Neural cell (in vitro differentiated cells): ENCODE results near the gene ZHX3. TPM values are rescaled to one million over a fixed set of nuclear protein-coding genes. Genes with fewer than 3 reads are reported as not detected.

Experiments
- H2AFZ ChIP-seq: fragments of 200-600, 300-800 bp; sonication (generic), shearing (Covaris generic); 2 replicates; pipeline ENCODE4 v1.6.0; 2014; ENCODE audit warnings: low read depth, mild to moderate bottlenecking, antibody characterized with exemption, low read length, moderate library complexity
- H3F3A ChIP-seq: fragments of 200-600 bp; shearing (Covaris generic); 2 replicates; pipeline ENCODE4 v1.6.1; 2016; ENCODE audit warnings: mild to moderate bottlenecking, moderate library complexity, mixed read lengths, antibody characterized with exemption, low read length; ENCODE audit not compliant: insufficient read depth, poor library complexity, severe bottlenecking
- H3K27ac ChIP-seq: fragments of 200-600, 300-800 bp; sonication (generic), shearing (Covaris generic); 2 replicates; pipeline ENCODE4 v1.5.1; 2014; ENCODE audit warnings: mild to moderate bottlenecking, low read length, moderate library complexity
- H3K27me3 ChIP-seq: fragments of 300-800, 200-600 bp; sonication (generic), shearing (Covaris generic); 2 replicates; pipeline ENCODE4 v1.6.0; 2014; ENCODE audit warnings: mild to moderate bottlenecking, low read depth, low read length, moderate library complexity; ENCODE audit not compliant: insufficient read depth
- H3K36me3 ChIP-seq: fragments of 300-800, 200-600 bp; sonication (generic), shearing (Covaris generic); 2 replicates; pipeline ENCODE4 v1.5.1; 2014; ENCODE audit warnings: mild to moderate bottlenecking, antibody characterized with exemption, low read length, moderate library complexity; ENCODE audit not compliant: insufficient read depth
- H3K4me2 ChIP-seq: fragments of 300-800, 200-600 bp; sonication (generic), shearing (Covaris generic); 2 replicates; pipeline ENCODE4 v1.6.0; 2014; ENCODE audit warnings: mild to moderate bottlenecking, low read length
- H3K4me3 ChIP-seq: fragments of 300-800, 200-600 bp; sonication (generic), shearing (Covaris generic); 2 replicates; pipeline ENCODE4 v1.5.1; 2014; ENCODE audit warnings: mild to moderate bottlenecking, low read length, moderate library complexity
- H3K79me2 ChIP-seq: fragments of 200-600 bp; shearing (Covaris generic); replicated peaks from 2 replicates; pipeline ENCODE4 v1.6.0; 2014; ENCODE audit warnings: mild to moderate bottlenecking, low read length, moderate library complexity; ENCODE audit not compliant: insufficient read depth
- H3K9ac ChIP-seq: fragments of 300-800, 200-600 bp; sonication (generic), shearing (Covaris generic); 2 replicates; pipeline ENCODE4 v1.6.1; 2016; ENCODE audit warnings: mild to moderate bottlenecking, low read length, mixed read lengths
- H3K9me2 ChIP-seq: fragments of 200-600 bp; shearing (Covaris generic); 2 replicates; pipeline ENCODE4 v1.6.1; 2016; ENCODE audit warnings: mild to moderate bottlenecking, low read length, mixed read lengths; ENCODE audit not compliant: insufficient read depth
- H3K9me3 ChIP-seq: fragments of 200-600, 300-800 bp; sonication (generic), shearing (Covaris generic); 2 replicates; pipeline ENCODE4 v1.6.1; 2016; ENCODE audit warnings: mild to moderate bottlenecking, mixed run types, low read length, moderate library complexity, mixed read lengths
- H4K20me1 ChIP-seq: fragments of 200-600 bp; shearing (Covaris generic); 2 replicates; pipeline ENCODE4 v1.6.1; 2016; ENCODE audit warnings: mild to moderate bottlenecking, mixed run types; ENCODE audit not compliant: insufficient read depth
- EP300 ChIP-seq: fragments of 450-650 bp; conservative IDR thresholded peaks from 2 replicates; pipeline ENCODE4 v1.6.1; 2014; ENCODE audit warnings: antibody characterized with exemption, mild to moderate bottlenecking, moderate library complexity; ENCODE audit not compliant: poor library complexity, severe bottlenecking
- EZH2 ChIP-seq: fragments of 200-600, 300-800 bp; shearing (Covaris generic), sonication (generic); IDR thresholded peaks from 2 replicates; pipeline ENCODE4 v1.6.1; 2014; ENCODE audit warnings: antibody characterized with exemption, low read length, borderline replicate concordance, mild to moderate bottlenecking; ENCODE audit not compliant: insufficient read depth, poor library complexity, severe bottlenecking
- MXI1 ChIP-seq: fragments of 450-650 bp; conservative IDR thresholded peaks from 2 replicates; pipeline ENCODE4 v1.6.1; 2014; ENCODE audit warnings: antibody characterized with exemption, mild to moderate bottlenecking; ENCODE audit not compliant: poor library complexity, severe bottlenecking
- POLR2AphosphoS5 ChIP-seq: IDR thresholded peaks from 2 replicates; pipeline ENCODE4 v1.6.1; 2012
- RAD21 ChIP-seq: fragments of 450-650 bp; conservative IDR thresholded peaks from 2 replicates; pipeline ENCODE4 v1.6.1; 2014; ENCODE audit warnings: antibody characterized with exemption, mild to moderate bottlenecking, moderate library complexity
- SMC3 ChIP-seq: fragments of 450-650 bp; conservative IDR thresholded peaks from 2 replicates; pipeline ENCODE4 v1.6.1; 2014; ENCODE audit warnings: antibody characterized with exemption, mild to moderate bottlenecking, moderate library complexity; ENCODE audit not compliant: poor library complexity
- TAF1 ChIP-seq: IDR thresholded peaks from 2 replicates; pipeline ENCODE4 v1.6.1; 2012; ENCODE audit warnings: low read depth
- polyA plus RNA-seq: library from polyadenylated mRNA; depleted of rRNA; stranded (reverse); fragments of >200 nt; gene quantifications from 2 replicates; pipeline ENCODE4 v1.2.3, GENCODE V29; 2014
- TF ChIP-seq, protein P1 (sequence below): fragments of 450-650 bp; IDR thresholded peaks from 2 replicates; pipeline ENCODE4 v1.5.1; 2014; ENCODE audit warnings: antibody characterized with exemption, mild to moderate bottlenecking, moderate library complexity; ENCODE audit not compliant: poor library complexity, severe bottlenecking
- TF ChIP-seq, protein P2 (sequence below): IDR thresholded peaks from 2 replicates; pipeline ENCODE4 v1.6.1; 2012; ENCODE audit warnings: borderline replicate concordance

The ZHX3 gene
- polyA plus RNA-seq, 1 donor from 2014 or later = 10.3 TPM

DNA sequence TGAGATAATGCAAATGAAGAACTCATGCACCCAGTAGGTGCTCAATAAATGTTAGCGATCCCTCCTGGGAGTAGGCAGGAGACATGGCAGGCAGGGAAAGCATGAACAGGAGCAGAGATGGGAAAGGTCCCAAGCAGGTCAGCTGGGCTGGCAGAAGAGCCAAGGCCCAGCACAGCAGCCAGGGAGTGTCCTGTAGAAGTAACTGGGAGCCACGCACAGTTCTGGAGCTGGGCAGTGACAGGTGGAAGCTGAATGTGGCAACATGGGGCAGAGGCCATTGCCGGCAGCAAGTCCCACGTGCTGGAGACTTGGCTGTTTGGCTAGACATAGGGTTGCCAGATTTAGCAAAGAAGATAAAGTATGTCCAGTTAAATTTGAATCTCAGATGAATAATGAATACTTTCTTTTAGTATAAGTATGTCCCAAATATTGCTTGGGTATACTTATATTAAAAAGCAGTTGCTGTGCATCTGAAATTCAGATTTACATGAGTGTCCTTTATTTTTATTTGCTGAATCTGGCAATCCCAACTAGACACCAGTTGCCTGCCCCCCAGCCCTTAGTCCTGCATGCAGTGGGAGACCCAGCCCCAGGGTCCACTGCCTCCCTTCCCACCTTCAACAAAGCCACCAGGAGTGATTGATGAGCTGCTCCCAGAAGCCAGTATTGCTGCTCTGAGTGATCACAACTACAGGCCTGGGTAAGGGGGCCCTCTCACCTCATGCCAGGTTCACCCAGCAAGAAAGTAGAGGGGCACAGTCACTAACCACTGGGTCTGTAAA is 19.4 kb upstream of the ZHX3 start:
- Histone ChIP-seq H4K20me1 (no peaks in the 10 kb centered on the region), H3F3A (no peaks in the 10 kb centered on the region), H2AFZ (no peak overlapping the region), H3K79me2 (no peaks in the 10 kb centered on the region), H3K4me3 (no peak overlapping the region), H3K36me3 (no peaks in the 10 kb centered on the region), H3K27ac (no peak overlapping the region), H3K9ac (no peak overlapping the region), H3K9me3 (no peaks in the 10 kb centered on the region), H3K4me2 (no peak overlapping the region), H3K9me2 (no peaks in the 10 kb centered on the region), H3K27me3 (no peaks in the 10 kb centered on the region)
- no peak for TF ChIP-seq EP300
- TF ChIP-seq POLR2AphosphoS5 = no peak
- TF ChIP-seq RAD21 = no peak
- no peak for TF ChIP-seq MXI1

DNA sequence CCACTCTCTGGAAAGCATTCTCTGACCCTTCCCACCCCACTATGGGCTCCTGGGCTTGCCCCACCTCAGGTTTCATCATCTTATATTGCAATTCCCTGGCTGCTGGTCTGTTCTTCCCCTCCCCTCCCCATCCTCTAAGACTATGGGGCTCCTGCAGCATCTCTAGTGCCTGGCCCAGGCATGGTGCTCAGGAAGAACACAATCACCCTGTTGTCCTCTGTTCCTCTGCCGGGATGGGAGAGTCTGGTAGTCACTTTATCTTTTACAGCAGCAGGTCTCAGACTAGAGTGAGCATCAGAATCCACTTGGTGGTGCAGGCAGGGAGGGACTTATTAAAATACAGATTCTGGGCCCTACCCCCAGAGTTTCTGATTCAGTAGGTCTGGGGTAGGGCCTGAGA is 18.1 kb upstream of the ZHX3 start:
- Histone ChIP-seq H3K4me3 (no peak overlapping the region), H3K79me2 (no peaks in the 10 kb centered on the region), H3K27me3 (no peaks in the 10 kb centered on the region), H3K9me2 (no peaks in the 10 kb centered on the region), H2AFZ (no peak overlapping the region), H3K9ac (no peak overlapping the region), H3K36me3 (no peaks in the 10 kb centered on the region), H3F3A (no peaks in the 10 kb centered on the region), H3K4me2 (no peak overlapping the region), H4K20me1 (no peaks in the 10 kb centered on the region), H3K27ac (no peak overlapping the region), H3K9me3 (no peaks in the 10 kb centered on the region)
- TF ChIP-seq, protein P1, sequence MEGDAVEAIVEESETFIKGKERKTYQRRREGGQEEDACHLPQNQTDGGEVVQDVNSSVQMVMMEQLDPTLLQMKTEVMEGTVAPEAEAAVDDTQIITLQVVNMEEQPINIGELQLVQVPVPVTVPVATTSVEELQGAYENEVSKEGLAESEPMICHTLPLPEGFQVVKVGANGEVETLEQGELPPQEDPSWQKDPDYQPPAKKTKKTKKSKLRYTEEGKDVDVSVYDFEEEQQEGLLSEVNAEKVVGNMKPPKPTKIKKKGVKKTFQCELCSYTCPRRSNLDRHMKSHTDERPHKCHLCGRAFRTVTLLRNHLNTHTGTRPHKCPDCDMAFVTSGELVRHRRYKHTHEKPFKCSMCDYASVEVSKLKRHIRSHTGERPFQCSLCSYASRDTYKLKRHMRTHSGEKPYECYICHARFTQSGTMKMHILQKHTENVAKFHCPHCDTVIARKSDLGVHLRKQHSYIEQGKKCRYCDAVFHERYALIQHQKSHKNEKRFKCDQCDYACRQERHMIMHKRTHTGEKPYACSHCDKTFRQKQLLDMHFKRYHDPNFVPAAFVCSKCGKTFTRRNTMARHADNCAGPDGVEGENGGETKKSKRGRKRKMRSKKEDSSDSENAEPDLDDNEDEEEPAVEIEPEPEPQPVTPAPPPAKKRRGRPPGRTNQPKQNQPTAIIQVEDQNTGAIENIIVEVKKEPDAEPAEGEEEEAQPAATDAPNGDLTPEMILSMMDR = no peak
- TF ChIP-seq TAF1 = no peak
- TF ChIP-seq, protein P2, sequence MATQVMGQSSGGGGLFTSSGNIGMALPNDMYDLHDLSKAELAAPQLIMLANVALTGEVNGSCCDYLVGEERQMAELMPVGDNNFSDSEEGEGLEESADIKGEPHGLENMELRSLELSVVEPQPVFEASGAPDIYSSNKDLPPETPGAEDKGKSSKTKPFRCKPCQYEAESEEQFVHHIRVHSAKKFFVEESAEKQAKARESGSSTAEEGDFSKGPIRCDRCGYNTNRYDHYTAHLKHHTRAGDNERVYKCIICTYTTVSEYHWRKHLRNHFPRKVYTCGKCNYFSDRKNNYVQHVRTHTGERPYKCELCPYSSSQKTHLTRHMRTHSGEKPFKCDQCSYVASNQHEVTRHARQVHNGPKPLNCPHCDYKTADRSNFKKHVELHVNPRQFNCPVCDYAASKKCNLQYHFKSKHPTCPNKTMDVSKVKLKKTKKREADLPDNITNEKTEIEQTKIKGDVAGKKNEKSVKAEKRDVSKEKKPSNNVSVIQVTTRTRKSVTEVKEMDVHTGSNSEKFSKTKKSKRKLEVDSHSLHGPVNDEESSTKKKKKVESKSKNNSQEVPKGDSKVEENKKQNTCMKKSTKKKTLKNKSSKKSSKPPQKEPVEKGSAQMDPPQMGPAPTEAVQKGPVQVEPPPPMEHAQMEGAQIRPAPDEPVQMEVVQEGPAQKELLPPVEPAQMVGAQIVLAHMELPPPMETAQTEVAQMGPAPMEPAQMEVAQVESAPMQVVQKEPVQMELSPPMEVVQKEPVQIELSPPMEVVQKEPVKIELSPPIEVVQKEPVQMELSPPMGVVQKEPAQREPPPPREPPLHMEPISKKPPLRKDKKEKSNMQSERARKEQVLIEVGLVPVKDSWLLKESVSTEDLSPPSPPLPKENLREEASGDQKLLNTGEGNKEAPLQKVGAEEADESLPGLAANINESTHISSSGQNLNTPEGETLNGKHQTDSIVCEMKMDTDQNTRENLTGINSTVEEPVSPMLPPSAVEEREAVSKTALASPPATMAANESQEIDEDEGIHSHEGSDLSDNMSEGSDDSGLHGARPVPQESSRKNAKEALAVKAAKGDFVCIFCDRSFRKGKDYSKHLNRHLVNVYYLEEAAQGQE = no peak
- TF ChIP-seq POLR2AphosphoS5 = no peak
- no peak for TF ChIP-seq SMC3
- no peak for TF ChIP-seq EP300
- no peak for TF ChIP-seq MXI1
- TF ChIP-seq EZH2 = no peak
- no peak for TF ChIP-seq RAD21
